ENCODE results near the gene SIGLEC15. TPM values are rescaled to one million over a fixed set of nuclear protein-coding genes. Genes with fewer than 3 reads are reported as not detected.

Gene SIGLEC15
- total RNA-seq, 2 experiments from 2014 or later, result not detected

GRCh38 chr18:45849529-45849928 lies 24.1 kb downstream of the SIGLEC15 start:
- POLR2A ChIA-PET, result no interaction called here
- no peak overlapping the region for H3K4me2 ChIP-seq (ENCODE audit: low read length)
- no peaks in the 10 kb centered on the region for H3K9me2 ChIP-seq (ENCODE audit: insufficient read depth, low read length)
- no peaks in the 10 kb centered on the region for H4K20me1 ChIP-seq (ENCODE audit: insufficient read depth, low read length)
- DNase-seq (ENCODE audit: low spot score), result no peak
- intact Hi-C loops (cut with micrococcal nuclease; ENCODE audit: unreplicated experiment), result no loop called here
- no peak overlapping the region for H2AFZ ChIP-seq (ENCODE audit: low read length)
- no TSS peak for BruUV-seq (replicated peaks)
- H3K9me3 ChIP-seq (ENCODE audit: low read length), result no peaks in the 10 kb centered on the region
- no peak for TF ChIP-seq EZH2phosphoT487 (IDR thresholded peaks at IDR 0.05; ENCODE audit: borderline replicate concordance, low read depth, low read length)
- no peak for TF ChIP-seq CTCF (conservative IDR thresholded peaks at IDR 0.05; ENCODE audit: low read length)
- CTCF ChIA-PET (ENCODE audit: unreplicated experiment), result no interaction called here
- H3K4me3 ChIP-seq (ENCODE audit: low read depth, low read length, poor library complexity, severe bottlenecking), result no peak overlapping the region
- H3K79me2 ChIP-seq (ENCODE audit: insufficient read depth, low read depth, low read length), result no peaks in the 10 kb centered on the region
- H3K27ac ChIP-seq (ENCODE audit: low read depth, low read length, poor library complexity, severe bottlenecking), result no peak overlapping the region
- no peaks in the 10 kb centered on the region for H3K4me1 ChIP-seq (ENCODE audit: insufficient read depth, low read length, poor library complexity, severe bottlenecking)
- no peaks in the 10 kb centered on the region for H3K36me3 ChIP-seq (ENCODE audit: insufficient read depth, low read length)

GRCh38 chr18:45850021-45850420 lies 24.5 kb downstream of the SIGLEC15 start:
- no peaks in the 10 kb centered on the region for H3K9me2 ChIP-seq (ENCODE audit: insufficient read depth, low read length)
- intact Hi-C loops (cut with micrococcal nuclease; ENCODE audit: unreplicated experiment), result no loop called here
- no peak overlapping the region for H3K27ac ChIP-seq (ENCODE audit: low read depth, low read length, poor library complexity, severe bottlenecking)
- CTCF ChIA-PET (ENCODE audit: unreplicated experiment), result no interaction called here
- H3K79me2 ChIP-seq (ENCODE audit: insufficient read depth, low read depth, low read length), result no peaks in the 10 kb centered on the region
- H3K9me3 ChIP-seq (ENCODE audit: low read length), result no peaks in the 10 kb centered on the region
- H2AFZ ChIP-seq (ENCODE audit: low read length), result no peak overlapping the region
- no peaks in the 10 kb centered on the region for H3K4me1 ChIP-seq (ENCODE audit: insufficient read depth, low read length, poor library complexity, severe bottlenecking)
- no peaks in the 10 kb centered on the region for H3K36me3 ChIP-seq (ENCODE audit: insufficient read depth, low read length)
- BruUV-seq (replicated peaks), result no TSS peak
- DNase-seq (ENCODE audit: low spot score), result no peak
- no peak overlapping the region for H3K4me2 ChIP-seq (ENCODE audit: low read length)
- H3K4me3 ChIP-seq (ENCODE audit: low read depth, low read length, poor library complexity, severe bottlenecking), result no peak overlapping the region
- POLR2A ChIA-PET, result no interaction called here
- H4K20me1 ChIP-seq (ENCODE audit: insufficient read depth, low read length), result no peaks in the 10 kb centered on the region
- TF ChIP-seq EZH2phosphoT487 (IDR thresholded peaks at IDR 0.05; ENCODE audit: borderline replicate concordance, low read depth, low read length) (no peak), CTCF (conservative IDR thresholded peaks at IDR 0.05; ENCODE audit: low read length) (0 out of 2 replicates have a peak, but pooled peaks have one; percentile 12)

DNA sequence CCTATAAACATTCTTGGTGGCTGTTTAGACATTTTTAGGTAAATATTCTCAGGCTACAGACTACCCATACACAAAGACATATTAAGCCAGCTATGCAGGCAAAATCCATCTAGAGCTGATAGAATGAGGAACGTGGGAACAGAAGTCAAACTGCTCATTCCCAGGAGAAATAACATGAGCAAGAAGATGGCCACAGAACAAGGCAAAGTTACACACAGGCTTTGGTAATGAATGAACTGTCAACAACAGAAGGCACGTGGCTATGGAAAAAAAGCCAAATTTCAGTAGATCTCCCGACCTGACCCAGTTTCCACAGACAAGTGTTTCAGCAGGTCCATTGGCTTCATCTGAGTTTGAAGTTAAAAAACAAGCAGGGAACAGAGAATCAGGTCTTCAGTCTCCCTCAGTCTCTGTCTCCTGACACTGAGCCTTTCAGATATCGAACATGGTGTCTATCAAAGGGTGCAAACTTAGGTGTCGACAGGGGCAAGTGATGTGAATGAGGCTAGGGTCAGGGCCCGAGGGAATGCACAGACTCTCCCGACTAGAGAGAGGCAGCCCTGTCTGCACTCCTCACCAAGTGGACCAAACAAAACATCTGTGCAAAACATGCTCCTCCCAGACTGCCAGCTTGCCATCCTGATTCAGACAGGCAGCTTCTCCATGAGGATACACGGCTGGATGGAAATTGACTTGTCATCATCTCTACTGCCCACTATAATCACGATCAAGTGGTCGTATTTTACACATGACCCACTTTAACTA lies 25.9 kb downstream of the SIGLEC15 start:
- CTCF ChIA-PET (ENCODE audit: unreplicated experiment), result no interaction called here
- H3K79me2 ChIP-seq (ENCODE audit: insufficient read depth, low read depth, low read length), result no peaks in the 10 kb centered on the region
- BruUV-seq (replicated peaks), result no TSS peak
- H2AFZ ChIP-seq (ENCODE audit: low read length), result no peak overlapping the region
- no peak overlapping the region for H3K4me3 ChIP-seq (ENCODE audit: low read depth, low read length, poor library complexity, severe bottlenecking)
- H4K20me1 ChIP-seq (ENCODE audit: insufficient read depth, low read length), result no peaks in the 10 kb centered on the region
- no peak for TF ChIP-seq CTCF (conservative IDR thresholded peaks at IDR 0.05; ENCODE audit: low read length)
- TF ChIP-seq EZH2phosphoT487 (IDR thresholded peaks at IDR 0.05; ENCODE audit: borderline replicate concordance, low read depth, low read length), result no peak
- H3K36me3 ChIP-seq (ENCODE audit: insufficient read depth, low read length), result no peaks in the 10 kb centered on the region
- H3K27ac ChIP-seq (ENCODE audit: low read depth, low read length, poor library complexity, severe bottlenecking), result no peak overlapping the region
- H3K9me2 ChIP-seq (ENCODE audit: insufficient read depth, low read length), result no peaks in the 10 kb centered on the region
- H3K4me1 ChIP-seq (ENCODE audit: insufficient read depth, low read length, poor library complexity, severe bottlenecking), result no peaks in the 10 kb centered on the region
- no peaks in the 10 kb centered on the region for H3K9me3 ChIP-seq (ENCODE audit: low read length)
- H3K4me2 ChIP-seq (ENCODE audit: low read length), result no peak overlapping the region
- intact Hi-C loops (cut with micrococcal nuclease; ENCODE audit: unreplicated experiment), result no loop called here
- no peak for DNase-seq (ENCODE audit: low spot score)
- POLR2A ChIA-PET, result no interaction called here
